Measurements from ENCODE around the gene PPP1R27.
"Not testable (repeated sequence)": the region's sequence is repeated elsewhere in the genome, so short reads cannot be mapped to it uniquely, and the experiment has no call there.

PPP1R27 gene

GRCh38 chr17:81840826-81841778, 6.3 kb upstream of the PPP1R27 start:
- DNase-seq = no peak

GRCh38 chr17:81840059-81840458, 5.2 kb upstream of the PPP1R27 start:
- DNase-seq = not testable (repeated sequence)

- DNase-seq = no peak
Observed at GRCh38 chr17:81839301-81839700, 4.5 kb upstream of the PPP1R27 start.

- DNase-seq = no peak
Observed at GRCh38 chr17:81838753-81839255, 4.0 kb upstream of the PPP1R27 start.

- no peak for DNase-seq
Observed at GRCh38 chr17:81837641-81838040, 2.8 kb upstream of the PPP1R27 start.

- DNase-seq = no peak
Observed at GRCh38 chr17:81833921-81834830, 674 bp downstream of the PPP1R27 start.

GRCh38 chr17:81833160-81833920, 1.5 kb downstream of the PPP1R27 start, which contains the start of gene MCRIP1:
TSS of gene MCRIP1 (minus strand) at chr17:81833291. CDS start at chr17:81824506, 8,785 bp downstream.
- peak; percentile 96 to 97 for DNase-seq

GRCh38 chr17:81832608-81833159, 2.2 kb downstream of the PPP1R27 start:
- no peak for DNase-seq

- no peak for DNase-seq
Observed at GRCh38 chr17:81831957-81832607, 2.8 kb downstream of the PPP1R27 start.

- DNase-seq = no peak
Observed at GRCh38 chr17:81831563-81831956, 3.3 kb downstream of the PPP1R27 start.

- no peak for DNase-seq
Observed at GRCh38 chr17:81829858-81830257, 5.0 kb downstream of the PPP1R27 start.

- DNase-seq = no peak
Observed at GRCh38 chr17:81828656-81829055, 6.2 kb downstream of the PPP1R27 start.

- no peak for DNase-seq
Observed at GRCh38 chr17:81825841-81826466, 8.9 kb downstream of the PPP1R27 start.

- DNase-seq = no peak
Observed at GRCh38 chr17:81824595-81824994, 10.3 kb downstream of the PPP1R27 start.

- DNase-seq = no peak
Observed at GRCh38 chr17:81823820-81824550, 10.9 kb downstream of the PPP1R27 start.

GRCh38 chr17:81822996-81823819, 11.6 kb downstream of the PPP1R27 start:
- DNase-seq = no peak

GRCh38 chr17:81822312-81822637, 12.6 kb downstream of the PPP1R27 start:
- no peak for DNase-seq

GRCh38 chr17:81821603-81822311, 13.1 kb downstream of the PPP1R27 start:
- no peak for DNase-seq

- no peak for DNase-seq
Observed at GRCh38 chr17:81821147-81821546, 13.7 kb downstream of the PPP1R27 start.

All from NCI-H1930 (cell line).